ENCODE measurements around the gene LRRC8E.
A peak's percentile ranks its signal among the peaks of the same experiment; 100 is the strongest.

The LRRC8E gene

GRCh38 chr19:7914099-7914498, 25.8 kb downstream of the LRRC8E start:
- no peak overlapping the region for H3K27ac ChIP-seq
- TF ChIP-seq, protein P1, sequence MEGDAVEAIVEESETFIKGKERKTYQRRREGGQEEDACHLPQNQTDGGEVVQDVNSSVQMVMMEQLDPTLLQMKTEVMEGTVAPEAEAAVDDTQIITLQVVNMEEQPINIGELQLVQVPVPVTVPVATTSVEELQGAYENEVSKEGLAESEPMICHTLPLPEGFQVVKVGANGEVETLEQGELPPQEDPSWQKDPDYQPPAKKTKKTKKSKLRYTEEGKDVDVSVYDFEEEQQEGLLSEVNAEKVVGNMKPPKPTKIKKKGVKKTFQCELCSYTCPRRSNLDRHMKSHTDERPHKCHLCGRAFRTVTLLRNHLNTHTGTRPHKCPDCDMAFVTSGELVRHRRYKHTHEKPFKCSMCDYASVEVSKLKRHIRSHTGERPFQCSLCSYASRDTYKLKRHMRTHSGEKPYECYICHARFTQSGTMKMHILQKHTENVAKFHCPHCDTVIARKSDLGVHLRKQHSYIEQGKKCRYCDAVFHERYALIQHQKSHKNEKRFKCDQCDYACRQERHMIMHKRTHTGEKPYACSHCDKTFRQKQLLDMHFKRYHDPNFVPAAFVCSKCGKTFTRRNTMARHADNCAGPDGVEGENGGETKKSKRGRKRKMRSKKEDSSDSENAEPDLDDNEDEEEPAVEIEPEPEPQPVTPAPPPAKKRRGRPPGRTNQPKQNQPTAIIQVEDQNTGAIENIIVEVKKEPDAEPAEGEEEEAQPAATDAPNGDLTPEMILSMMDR (conservative IDR thresholded peaks at IDR 0.05), result no peak

GRCh38 chr19:7914598-7915045, 26.3 kb downstream of the LRRC8E start, which contains the start of gene TGFBR3L:
TSS of gene TGFBR3L (plus strand) at chr19:7914830.
- TF ChIP-seq, protein P1 (conservative IDR thresholded peaks at IDR 0.05), result no peak
- H3K27ac ChIP-seq, result no peak within 1 kb of the TSS

- TF ChIP-seq, protein P1 (conservative IDR thresholded peaks at IDR 0.05), result no peak
- no peak overlapping the region for H3K27ac ChIP-seq
Measured at GRCh38 chr19:7915250-7916102, 27.2 kb downstream of the LRRC8E start.

- TF ChIP-seq, protein P1 (conservative IDR thresholded peaks at IDR 0.05), result 0 out of 2 replicates have a peak, but pooled peaks have one; percentile 4
- no peak overlapping the region; the same call in 1 of the 2 replicates for H3K27ac ChIP-seq
Measured at GRCh38 chr19:7916103-7916954, 28.0 kb downstream of the LRRC8E start.

DNA sequence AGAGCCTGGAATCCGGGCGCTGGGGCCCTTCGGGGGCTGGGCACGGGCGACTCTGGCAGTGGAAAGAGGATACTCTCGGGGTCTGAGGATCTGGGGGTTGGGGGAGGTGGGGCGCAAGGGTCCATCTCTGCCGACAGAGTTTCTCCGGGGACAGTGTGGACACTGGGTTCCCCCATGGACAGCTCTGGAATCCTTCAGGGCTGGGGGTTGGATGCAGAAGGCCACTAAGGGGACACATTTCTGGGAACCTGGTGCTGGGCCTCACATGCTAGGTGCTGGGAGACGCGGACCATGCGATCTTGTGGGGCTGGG, 28.6 kb downstream of the LRRC8E start:
- TF ChIP-seq, protein P1 (conservative IDR thresholded peaks at IDR 0.05), result no peak
- no peak overlapping the region; the same call in 1 of the 2 replicates for H3K27ac ChIP-seq

GRCh38 chr19:7917267-7918061, 29.2 kb downstream of the LRRC8E start:
- TF ChIP-seq, protein P1 (conservative IDR thresholded peaks at IDR 0.05), result peak; percentile 71
- no peak overlapping the region; the same call in 1 of the 2 replicates for H3K27ac ChIP-seq

Measured in VCaP (cell line).